H9 (cell line): ENCODE measurements around the gene TCF7L1. TPM values are rescaled to one million over a fixed set of nuclear protein-coding genes. Genes with fewer than 3 reads are reported as not detected.

ENCODE experiments used
- DNase-seq: peaks from one replicate; pipeline ENCODE4 v3.0.0-alpha.2; 2017
- H2AFZ ChIP-seq: one replicate; pipeline ENCODE4 v1.6.1; 2013; ENCODE audit warnings: mild to moderate bottlenecking, low read length, control low read depth, moderate library complexity
- H2AK5ac ChIP-seq: 2 replicates; pipeline ENCODE4 v1.6.1; 2013; ENCODE audit warnings: low read length, control low read depth, mixed read lengths; ENCODE audit not compliant: insufficient read length
- H2BK120ac ChIP-seq: one replicate; pipeline ENCODE4 v1.6.1; 2013; ENCODE audit warnings: low read depth, mild to moderate bottlenecking, low read length, control low read depth, inconsistent platforms; ENCODE audit not compliant: poor library complexity, severe bottlenecking
- H2BK12ac ChIP-seq: 2 replicates; pipeline ENCODE4 v1.6.1; 2013; ENCODE audit warnings: low read length, control low read depth, mixed read lengths, low read depth; ENCODE audit not compliant: insufficient read length
- H2BK15ac ChIP-seq: 2 replicates; pipeline ENCODE4 v1.6.1; 2013; ENCODE audit warnings: low read depth, low read length, control low read depth
- H2BK20ac ChIP-seq: one replicate; pipeline ENCODE4 v1.6.1; 2013; ENCODE audit warnings: low read depth, mild to moderate bottlenecking, low read length, control low read depth, inconsistent platforms; ENCODE audit not compliant: poor library complexity, severe bottlenecking
- H2BK5ac ChIP-seq: 2 replicates; pipeline ENCODE4 v1.6.1; 2013; ENCODE audit warnings: low read length, control low read depth, mixed read lengths; ENCODE audit not compliant: insufficient read length
- H3K14ac ChIP-seq: 2 replicates; pipeline ENCODE4 v1.6.1; 2013; ENCODE audit warnings: low read length, control low read depth; ENCODE audit not compliant: insufficient read depth
- H3K18ac ChIP-seq: 2 replicates; pipeline ENCODE4 v1.6.1; 2013; ENCODE audit warnings: low read depth, mild to moderate bottlenecking, mixed read lengths, low read length, control low read depth; ENCODE audit not compliant: insufficient read length
- H3K23ac ChIP-seq: 2 replicates; pipeline ENCODE4 v1.6.1; 2013; ENCODE audit warnings: low read length, control low read depth, mixed read lengths, low read depth; ENCODE audit not compliant: insufficient read length
- H3K23me2 ChIP-seq: 2 replicates; pipeline ENCODE4 v1.6.1; 2013; ENCODE audit warnings: low read depth, mild to moderate bottlenecking, mixed read lengths, low read length, control low read depth; ENCODE audit not compliant: insufficient read length, poor library complexity, severe bottlenecking
- H3K27ac ChIP-seq: 2 replicates; pipeline ENCODE4 v1.5.1; 2013; ENCODE audit warnings: low read length, control low read depth, mixed read lengths, low read depth; ENCODE audit not compliant: insufficient read length
- H3K27me3 ChIP-seq: 2 replicates; pipeline ENCODE4 v1.6.1; 2013; ENCODE audit warnings: low read length, control low read depth, inconsistent platforms; ENCODE audit not compliant: insufficient read depth
- H3K4ac ChIP-seq: 2 replicates; pipeline ENCODE4 v1.6.1; 2013; ENCODE audit warnings: low read depth, mild to moderate bottlenecking, control low read depth, inconsistent platforms, low read length, moderate library complexity
- H3K4me1 ChIP-seq: 2 replicates; pipeline ENCODE4 v1.6.1; 2013; ENCODE audit warnings: low read length, control low read depth, inconsistent platforms; ENCODE audit not compliant: insufficient read depth
- H3K4me2 ChIP-seq: 2 replicates; pipeline ENCODE4 v1.6.1; 2013; ENCODE audit warnings: low read length, control low read depth, mixed read lengths; ENCODE audit not compliant: insufficient read length, insufficient read depth
- H3K56ac ChIP-seq: 2 replicates; pipeline ENCODE4 v1.6.1; 2013; ENCODE audit warnings: low read depth, mild to moderate bottlenecking, mixed read lengths, low read length, control low read depth; ENCODE audit not compliant: insufficient read length
- H3K79me1 ChIP-seq: 2 replicates; pipeline ENCODE4 v1.6.1; 2013; ENCODE audit warnings: low read depth, mild to moderate bottlenecking, moderate library complexity, low read length, control low read depth, inconsistent platforms; ENCODE audit not compliant: insufficient read depth, poor library complexity, severe bottlenecking
- H3K79me2 ChIP-seq: 2 replicates; pipeline ENCODE4 v1.6.1; 2013; ENCODE audit warnings: low read length, control low read depth, inconsistent platforms; ENCODE audit not compliant: insufficient read depth
- H3K9ac ChIP-seq: 2 replicates; pipeline ENCODE4 v1.6.1; 2013; ENCODE audit warnings: low read length, control low read depth, mixed read lengths; ENCODE audit not compliant: insufficient read length; ENCODE audit errors: extremely low read depth
- H3K9me3 ChIP-seq: one replicate; pipeline ENCODE4 v1.6.1; 2013; ENCODE audit warnings: low read depth, low read length, inconsistent platforms; ENCODE audit not compliant: control insufficient read depth
- H3T11ph ChIP-seq: one replicate; pipeline ENCODE4 v1.6.1; 2013; ENCODE audit warnings: mild to moderate bottlenecking, low read length, control low read depth, inconsistent platforms
- H4K20me1 ChIP-seq: one replicate; pipeline ENCODE4 v1.6.1; 2013; ENCODE audit not compliant: control insufficient read depth, insufficient read length, insufficient read depth
- H4K5ac ChIP-seq: 2 replicates; pipeline ENCODE4 v1.6.1; 2013; ENCODE audit warnings: low read depth, mild to moderate bottlenecking, mixed read lengths, low read length, control low read depth; ENCODE audit not compliant: insufficient read length
- H4K8ac ChIP-seq: replicated peaks from 2 replicates; pipeline ENCODE4 v1.6.1; 2013; ENCODE audit warnings: low read length, control low read depth, mixed read lengths, low read depth; ENCODE audit not compliant: insufficient read length
- H4K91ac ChIP-seq: 2 replicates; pipeline ENCODE4 v1.6.1; 2013; ENCODE audit warnings: low read depth, mild to moderate bottlenecking, moderate library complexity, mixed read lengths, low read length, control low read depth; ENCODE audit not compliant: insufficient read length
- H3K27ac Mint-ChIP-seq, 3 experiments: 2 replicates in 2 of 3; 3 replicates in 1 of 3; pipeline ENCODE4 v1.8.0; 2020 to 2021; ENCODE audit warnings: mixed read lengths in 3 of 3, mild to moderate bottlenecking in 1 of 3, moderate library complexity in 1 of 3
- H3K27me3 Mint-ChIP-seq: 2 replicates; pipeline ENCODE4 v1.8.0; 2021; ENCODE audit warnings: low read depth, mild to moderate bottlenecking, moderate library complexity, mixed read lengths
- H3K36me3 Mint-ChIP-seq, 3 experiments: 2 replicates in 2 of 3; 3 replicates in 1 of 3; pipeline ENCODE4 v1.8.0; 2020 to 2021; ENCODE audit warnings: low read depth in 3 of 3, mixed read lengths in 3 of 3; ENCODE audit not compliant: insufficient read depth in 1 of 3
- H3K4me1 Mint-ChIP-seq, 2 experiments: 2 replicates each; pipeline ENCODE4 v1.8.0; 2020; ENCODE audit warnings: mixed read lengths in 2 of 2
- H3K4me3 Mint-ChIP-seq, 2 experiments: 2 replicates in 1 of 2; 3 replicates in 1 of 2; pipeline ENCODE4 v1.8.0; 2020 to 2021; ENCODE audit warnings: mild to moderate bottlenecking in 2 of 2, mixed read lengths in 2 of 2, moderate library complexity in 1 of 2
- H3K9me3 Mint-ChIP-seq, 2 experiments: 2 replicates in 1 of 2; 3 replicates in 1 of 2; pipeline ENCODE4 v1.8.0; 2020; ENCODE audit warnings: mild to moderate bottlenecking in 2 of 2, mixed read lengths in 2 of 2, moderate library complexity in 1 of 2
- CTCF ChIP-seq: fragments of 200-600 bp; sonication (generic); conservative IDR thresholded peaks from 3 replicates; pipeline ENCODE4 v1.8.0; 2021; ENCODE audit warnings: antibody characterized with exemption, mild to moderate bottlenecking
- WGBS: extraction: QIAGEN DNeasy Blood & Tissue Kit; methylation state at CpG from one replicate; pipeline ENCODE4 v1.1.7; 2013; ENCODE audit warnings: missing lambda C conversion rate, low lambda C conversion rate, mixed read lengths; ENCODE audit not compliant: insufficient read length; ENCODE audit errors: extremely low coverage; 5-methylcytosine and 5-hydroxymethylcytosine counted together
- total RNA-seq: library from RNA; stranded (reverse); gene quantifications from 2 replicates; pipeline ENCODE4 v1.2.1, GENCODE V29; 2021

Gene TCF7L1
- total RNA-seq, 1 experiment from 2014 or later = 112 TPM

DNA sequence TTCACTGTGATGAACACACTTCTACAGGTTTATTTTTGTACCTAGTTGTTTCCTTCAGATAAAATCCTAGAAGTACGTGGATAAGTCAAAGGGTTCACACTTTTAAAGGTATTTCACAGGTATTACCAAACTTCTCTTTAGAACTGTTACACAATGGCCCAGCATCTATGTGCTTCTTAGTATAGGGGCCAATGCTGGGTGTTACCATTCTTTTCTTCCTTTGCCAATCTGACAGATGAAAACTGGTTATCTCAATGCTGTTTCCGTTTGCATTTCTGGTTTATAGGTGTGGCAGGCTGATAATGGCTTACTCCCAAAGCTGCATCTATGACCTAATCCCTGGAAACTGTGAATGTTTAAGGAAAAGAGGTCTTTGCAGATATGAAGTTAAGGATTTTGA is 2.8 kb upstream of the TCF7L1 start:
- no peaks in the 10 kb centered on the region for H3K9me3 ChIP-seq
- H3K79me2 ChIP-seq = peaks cover 2% of the 10 kb centered on the region; the same call in 1 of the 2 replicates
- no peak overlapping the region for H3K14ac ChIP-seq
- Mint-ChIP-seq H3K36me3 (peaks cover 1 to 2% (median 2%) of the 10 kb centered on the region in 3 experiments; a peak in 5 of 7 replicates), H3K27ac (no peak overlapping the region), H3K9me3 (no peaks in the 10 kb centered on the region; a peak in 1 of 5 replicates), H3K4me3 (no peak overlapping the region), H3K4me1 (peaks cover 11 to 20% of the 10 kb centered on the region in 2 experiments), H3K27me3 (peaks cover 14% of the 10 kb centered on the region)
- peaks cover 3% of the 10 kb centered on the region for H3K23me2 ChIP-seq
- TF ChIP-seq CTCF = no peak
- H3T11ph ChIP-seq = no peak overlapping the region
- H4K5ac ChIP-seq = no peak overlapping the region
- no peak for DNase-seq
- no peak overlapping the region for H3K9ac ChIP-seq
- H3K79me1 ChIP-seq = no peaks in the 10 kb centered on the region
- H4K8ac ChIP-seq = no peak overlapping the region
- H2AFZ ChIP-seq = no peak overlapping the region
- H4K20me1 ChIP-seq = no peaks in the 10 kb centered on the region
- no peak overlapping the region for H2AK5ac ChIP-seq
- no peak overlapping the region for H4K91ac ChIP-seq
- no peak overlapping the region for H3K23ac ChIP-seq
- no peak overlapping the region for H3K4ac ChIP-seq
- no peaks in the 10 kb centered on the region for H3K27me3 ChIP-seq
- no peak overlapping the region for H2BK15ac ChIP-seq
- no peak overlapping the region for H3K56ac ChIP-seq
- H3K4me1 ChIP-seq = no peaks in the 10 kb centered on the region
- no peak overlapping the region for H2BK120ac ChIP-seq
- H3K18ac ChIP-seq = no peak overlapping the region
- H3K27ac ChIP-seq = no peak overlapping the region
- no CpG with 5 or more reads among the region's 2 CpGs for WGBS
- no peak overlapping the region for H2BK12ac ChIP-seq
- no peak overlapping the region for H2BK5ac ChIP-seq
- no peak overlapping the region for H2BK20ac ChIP-seq
- H3K4me2 ChIP-seq = no peak overlapping the region
